ENCODE measurements around the gene AIF1.

DNA sequence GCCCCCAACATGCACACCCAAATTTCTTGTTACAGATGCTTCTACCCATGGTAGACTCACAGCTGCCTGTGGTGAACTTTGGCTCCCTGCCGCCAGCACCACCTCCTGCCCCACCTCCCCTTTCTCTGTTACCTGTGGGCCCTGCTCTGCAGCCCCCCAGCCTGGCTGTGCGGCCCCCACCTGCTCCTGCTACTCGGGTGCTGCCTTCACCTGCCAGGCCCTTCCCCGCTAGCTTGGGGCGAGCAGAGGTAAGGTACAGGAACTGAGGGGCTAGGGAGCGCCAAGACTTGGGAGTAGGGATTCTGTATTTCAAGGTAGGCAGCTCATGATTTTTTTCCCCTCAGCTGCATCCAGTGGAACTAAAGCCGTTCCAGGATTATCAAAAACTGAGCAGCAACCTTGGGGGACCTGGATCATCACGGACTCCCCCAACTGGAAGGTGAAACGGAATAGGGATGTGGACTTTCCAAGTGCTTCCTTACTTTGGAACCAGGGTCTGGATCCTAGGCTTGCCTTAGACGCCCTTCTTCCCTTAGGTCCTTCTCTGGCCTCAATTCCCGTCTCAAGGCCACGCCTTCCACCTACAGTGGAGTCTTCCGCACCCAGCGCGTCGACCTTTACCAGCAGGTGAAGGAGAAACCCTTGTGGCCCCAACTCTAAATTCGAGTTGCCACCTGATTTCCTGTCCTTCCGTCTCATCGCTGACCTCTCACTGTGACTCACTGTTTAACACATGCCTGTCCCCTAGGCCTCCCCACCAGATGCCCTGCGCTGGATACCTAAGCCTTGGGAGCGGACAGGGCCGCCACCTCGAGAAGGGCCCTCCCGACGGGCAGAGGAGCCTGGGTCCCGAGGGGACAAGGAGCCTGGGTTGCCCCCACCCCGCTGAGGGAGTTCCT lies 21.9 kb downstream of the AIF1 start:
- no peak for TF ChIP-seq CTCF (conservative IDR thresholded peaks at IDR 0.05; ENCODE audit: low read length)
- no peak for TF ChIP-seq EZH2phosphoT487 (IDR thresholded peaks at IDR 0.05; ENCODE audit: borderline replicate concordance, low read depth, low read length)

Measured in OCI-LY7 (cell line).